Measurements from ENCODE around the gene ST3GAL5. TPM values are rescaled to one million over a fixed set of nuclear protein-coding genes. Genes with fewer than 3 reads are reported as not detected.
A peak's percentile ranks its signal among the peaks of the same experiment; 100 is the strongest.

The ST3GAL5 gene
- total RNA-seq, 1 donor from 2014 or later: 20.0 TPM

GRCh38 chr2:85843543-85843942 lies 45.2 kb downstream of the ST3GAL5 start:
- Mint-ChIP-seq H3K36me3 (ENCODE audit: low read depth) (peaks cover 13% of the 10 kb centered on the region), H3K4me1 (ENCODE audit: low read depth) (peaks cover 16% of the 10 kb centered on the region), H3K27ac (ENCODE audit: unreplicated experiment) (no peak overlapping the region), H3K27me3 (ENCODE audit: low read depth) (no peaks in the 10 kb centered on the region), H3K9me3 (ENCODE audit: low read depth) (peaks cover 3% of the 10 kb centered on the region), H3K4me3 (ENCODE audit: unreplicated experiment) (no peak overlapping the region)
- DNase-seq (ENCODE audit: low spot score): no peak
- peak; percentile 73 for TF ChIP-seq CTCF (IDR thresholded peaks at IDR 0.05)

- Mint-ChIP-seq H3K9me3 (ENCODE audit: low read depth) (peaks cover 13% of the 10 kb centered on the region), H3K36me3 (ENCODE audit: low read depth) (peaks cover 19% of the 10 kb centered on the region), H3K27me3 (ENCODE audit: low read depth) (no peaks in the 10 kb centered on the region), H3K4me1 (ENCODE audit: low read depth) (no peaks in the 10 kb centered on the region), H3K4me3 (ENCODE audit: unreplicated experiment) (no peak overlapping the region), H3K27ac (ENCODE audit: unreplicated experiment) (no peak overlapping the region)
- no peak for TF ChIP-seq CTCF (IDR thresholded peaks at IDR 0.05)
- DNase-seq (ENCODE audit: low spot score): no peak
Observed at GRCh38 chr2:85840091-85840490, 48.7 kb downstream of the ST3GAL5 start.

DNA sequence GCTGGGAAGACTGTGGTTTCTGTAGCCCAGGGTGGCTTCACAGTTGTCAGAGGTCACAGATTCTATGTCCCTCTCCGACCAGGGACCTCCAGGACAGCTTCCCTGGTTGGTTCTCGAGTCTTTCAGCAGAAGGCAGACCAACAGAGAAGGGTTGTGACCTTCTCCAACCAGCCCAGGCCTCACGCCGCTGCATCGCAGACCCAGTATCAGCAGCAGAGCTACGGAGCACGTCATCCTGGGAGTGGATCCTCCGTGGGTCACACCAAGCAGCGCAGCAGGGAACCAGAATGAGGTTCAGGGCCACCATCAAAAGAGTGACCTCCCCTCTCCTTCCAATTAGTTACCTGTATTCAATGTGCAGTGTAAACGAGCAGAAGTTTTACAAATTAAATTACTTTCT lies 49.3 kb downstream of the ST3GAL5 start:
- Mint-ChIP-seq H3K4me1 (ENCODE audit: low read depth) (no peaks in the 10 kb centered on the region), H3K36me3 (ENCODE audit: low read depth) (peaks cover 21% of the 10 kb centered on the region), H3K9me3 (ENCODE audit: low read depth) (peaks cover 19% of the 10 kb centered on the region), H3K4me3 (ENCODE audit: unreplicated experiment) (no peak overlapping the region), H3K27ac (ENCODE audit: unreplicated experiment) (no peak overlapping the region), H3K27me3 (ENCODE audit: low read depth) (no peaks in the 10 kb centered on the region)
- DNase-seq (ENCODE audit: low spot score): no peak
- no peak for TF ChIP-seq CTCF (IDR thresholded peaks at IDR 0.05)

GRCh38 chr2:85838641-85839040 lies 50.1 kb downstream of the ST3GAL5 start:
- H3K27me3 Mint-ChIP-seq (ENCODE audit: low read depth): no peaks in the 10 kb centered on the region
- no peak for TF ChIP-seq CTCF (IDR thresholded peaks at IDR 0.05)
- peaks cover 19% of the 10 kb centered on the region for H3K9me3 Mint-ChIP-seq (ENCODE audit: low read depth)
- H3K4me3 Mint-ChIP-seq (ENCODE audit: unreplicated experiment): no peak overlapping the region
- no peak for DNase-seq (ENCODE audit: low spot score)
- H3K27ac Mint-ChIP-seq (ENCODE audit: unreplicated experiment): no peak overlapping the region
- H3K4me1 Mint-ChIP-seq (ENCODE audit: low read depth): no peaks in the 10 kb centered on the region
- H3K36me3 Mint-ChIP-seq (ENCODE audit: low read depth): peaks cover 21% of the 10 kb centered on the region

- Mint-ChIP-seq H3K9me3 (ENCODE audit: low read depth) (peaks cover 16% of the 10 kb centered on the region), H3K27me3 (ENCODE audit: low read depth) (no peaks in the 10 kb centered on the region), H3K4me3 (ENCODE audit: unreplicated experiment) (no peak overlapping the region), H3K27ac (ENCODE audit: unreplicated experiment) (no peak overlapping the region), H3K4me1 (ENCODE audit: low read depth) (no peaks in the 10 kb centered on the region), H3K36me3 (ENCODE audit: low read depth) (peaks cover 17% of the 10 kb centered on the region)
- no peak for TF ChIP-seq CTCF (IDR thresholded peaks at IDR 0.05)
- no peak for DNase-seq (ENCODE audit: low spot score)
Observed at GRCh38 chr2:85838181-85838580, 50.6 kb downstream of the ST3GAL5 start.

Measured in chondrocyte (in vitro differentiated cells).